K562 (cell line): ENCODE data around the gene RESF1.

ENCODE experiments used
- ADNP ChIP-seq: fragments of 200-800 bp; sonication (Bioruptor generic); IDR thresholded peaks from 2 replicates; pipeline ENCODE4 v1.6.1; 2016; ENCODE audit warnings: missing genetic modification characterization, missing compliant biosample characterization
- ATF2 ChIP-seq: sonication (generic); formaldehyde crosslinking; IDR thresholded peaks from 2 replicates; pipeline ENCODE4 v1.8.1; 2022; ENCODE audit warnings: missing genetic modification reagents
- CTCF ChIP-seq, 3 experiments: IDR thresholded peaks in 2 of 3; conservative IDR thresholded peaks in 1 of 3; 2 replicates each; pipeline ENCODE4 v1.5.1; 2011 to 2012; ENCODE audit warnings: low read length in 3 of 3, mild to moderate bottlenecking in 3 of 3, control low read depth in 2 of 3, improper control_type of control experiment in 1 of 3, inconsistent platforms in 1 of 3, low read depth in 1 of 3, mixed read lengths in 1 of 3, moderate library complexity in 1 of 3; ENCODE audit not compliant: insufficient read depth in 2 of 3
- ESRRA ChIP-seq: fragments of 450-650 bp; IDR thresholded peaks from 2 replicates; pipeline ENCODE4 v1.6.1; 2014; ENCODE audit warnings: low read depth, mild to moderate bottlenecking, moderate library complexity, borderline replicate concordance
- EZH2 ChIP-seq: IDR thresholded peaks from 2 replicates; pipeline ENCODE4 v1.6.1; 2012; ENCODE audit warnings: low read depth, mild to moderate bottlenecking, inconsistent platforms, low read length, borderline replicate concordance
- HEY1 ChIP-seq: fragments of 250-450 bp; sonication (Bioruptor Pico); IDR thresholded peaks from 2 replicates; pipeline ENCODE4 v1.5.0; 2020; ENCODE audit warnings: mild to moderate bottlenecking, moderate library complexity, borderline replicate concordance
- MAFF ChIP-seq: IDR thresholded peaks from 2 replicates; pipeline ENCODE4 v1.6.1; 2012; ENCODE audit warnings: low read length, improper control_type of control experiment
- PML ChIP-seq: IDR thresholded peaks from 2 replicates; pipeline ENCODE4 v1.6.1; 2012; ENCODE audit warnings: low read length, inconsistent platforms
- RFX5 ChIP-seq: IDR thresholded peaks from 2 replicates; pipeline ENCODE4 v1.6.1; 2011; ENCODE audit warnings: low read depth, mild to moderate bottlenecking, improper control_type of control experiment, low read length
- SP2 ChIP-seq: IDR thresholded peaks from 2 replicates; pipeline ENCODE4 v1.6.1; 2011; ENCODE audit warnings: mild to moderate bottlenecking, low read depth, low read length, moderate library complexity; ENCODE audit not compliant: poor library complexity, severe bottlenecking; ENCODE audit errors: extremely low read depth
- TAL1 ChIP-seq: fragments of 450-650 bp; IDR thresholded peaks from 2 replicates; pipeline ENCODE4 v1.6.1; 2016; ENCODE audit warnings: mild to moderate bottlenecking
- ZNF217 ChIP-seq: sonication (generic); formaldehyde crosslinking; IDR thresholded peaks from 2 replicates; pipeline ENCODE4 v1.8.0; 2022; ENCODE audit warnings: mild to moderate bottlenecking, missing genetic modification reagents
- ZNF668 ChIP-seq: fragments of 250-450 bp; sonication (Bioruptor Pico); IDR thresholded peaks from 2 replicates; pipeline ENCODE4 v1.8.0; 2022; ENCODE audit warnings: mild to moderate bottlenecking, inconsistent platforms

GRCh38 chr12:32005496-32006125, 46.4 kb downstream of the RESF1 start:
- TF ChIP-seq ESRRA (peak; percentile 94; the same call in 1 of the 2 replicates), ATF2 (no peak), ZNF217 (CRISPR knock-in tag) (no peak), EZH2 (no peak), TAL1 (peak; percentile 100), CTCF (IDR thresholded peaks at IDR 0.05 in 2 of 3, conservative IDR thresholded peaks at IDR 0.05 in 1 of 3; ENCODE audit: insufficient read depth in 2 of 3, low read depth in 1 of 3, low read length in 3 of 3) (peak in 1 of 3 experiments; percentile 11; a peak in 1 of 6 replicates), MAFF (peak; percentile 58), SP2 (no peak), PML (peak; percentile 99), HEY1 (CRISPR knock-in tag) (peak; percentile 99), ZNF668 (CRISPR knock-in tag) (peak; percentile 88; the same call in 1 of the 2 replicates), ADNP (no peak), RFX5 (no peak)
